SK-N-SH (cell line): Measurements from ENCODE around the gene TOGARAM2. TPM values are rescaled to one million over a fixed set of nuclear protein-coding genes. Genes with fewer than 3 reads are reported as not detected.
A peak's percentile ranks its signal among the peaks of the same experiment; 100 is the strongest.

ENCODE experiments used
- CTCF ChIA-PET: fragments of 300-600, 350-600 bp; formaldehyde crosslinking; extraction: SDS; loops from one replicate; lab custom pipeline; 2021; lab: Yijun Ruan, JAX
- POLR2A ChIA-PET: fragments of 350-600 bp; sonication (Branson Sonifier 250); formaldehyde crosslinking; extraction: SDS; loops from one replicate; lab custom pipeline; 2020; ENCODE audit warnings: antibody characterized with exemption, inconsistent platforms; lab: Yijun Ruan, JAX
- DNase-seq: peaks from one replicate; pipeline ENCODE4 v3.0.0; 2012
- H2AFZ ChIP-seq: fragments of 200-600 bp; sonication (generic); 2 replicates; pipeline ENCODE4 v1.8.1; 2016; ENCODE audit warnings: antibody characterized with exemption, mild to moderate bottlenecking, low read depth
- H3F3A ChIP-seq: fragments of 200-600 bp; sonication (generic); replicated peaks from 2 replicates; pipeline ENCODE3; 2016; ENCODE audit warnings: antibody characterized with exemption, mild to moderate bottlenecking; ENCODE audit not compliant: insufficient read depth
- H3K27ac ChIP-seq, 2 experiments: fragments of 200-500 bp in 1 of 2; fragments of 200-600 bp in 1 of 2; sonication (Bioruptor generic) in 1 of 2; sonication (generic), shearing (Covaris generic) in 1 of 2; 2 replicates each; pipeline versions ENCODE4 v1.5.1 to v1.6.1; 2014 to 2016; ENCODE audit warnings: low read depth in 2 of 2, inconsistent platforms in 1 of 2, low read length in 1 of 2, mild to moderate bottlenecking in 1 of 2, mixed read lengths in 1 of 2
- H3K27me3 ChIP-seq: fragments of 200-600 bp; sonication (generic), shearing (Covaris generic); 2 replicates; pipeline ENCODE4 v1.6.1; 2016; ENCODE audit warnings: mixed run types; ENCODE audit not compliant: insufficient read depth
- H3K36me3 ChIP-seq, 2 experiments: fragments of 200-500 bp in 1 of 2; fragments of 200-600 bp in 1 of 2; sonication (Bioruptor generic) in 1 of 2; sonication (generic) in 1 of 2; replicated peaks in 1 of 2; 2 replicates each; pipeline versions ENCODE3 to v1.5.1; 2014 to 2016; ENCODE audit warnings: low read length in 1 of 2, mild to moderate bottlenecking in 1 of 2; ENCODE audit not compliant: insufficient read depth in 2 of 2, control insufficient read depth in 1 of 2
- H3K4me1 ChIP-seq, 2 experiments: fragments of 200-500 bp in 1 of 2; fragments of 200-600 bp in 1 of 2; sonication (Bioruptor generic) in 1 of 2; sonication (generic), shearing (Covaris generic) in 1 of 2; 2 replicates each; pipeline versions ENCODE4 v1.5.1 to v1.6.1; 2014 to 2016; ENCODE audit warnings: low read depth in 1 of 2, low read length in 1 of 2, mixed run types in 1 of 2; ENCODE audit not compliant: insufficient read depth in 2 of 2, control insufficient read depth in 1 of 2
- H3K4me2 ChIP-seq: fragments of 200-600 bp; sonication (generic), shearing (Covaris generic); 2 replicates; pipeline ENCODE4 v1.6.1; 2017; ENCODE audit warnings: mixed run types
- H3K4me3 ChIP-seq, 2 experiments: fragments of 200-500 bp in 1 of 2; fragments of 200-600 bp in 1 of 2; sonication (Bioruptor generic) in 1 of 2; sonication (generic), shearing (Covaris generic) in 1 of 2; 2 replicates each; pipeline versions ENCODE4 v1.5.1 to v1.8.1; 2014 to 2016; ENCODE audit warnings: low read depth in 2 of 2, inconsistent platforms in 1 of 2, low read length in 1 of 2, mild to moderate bottlenecking in 1 of 2, mixed read lengths in 1 of 2, moderate library complexity in 1 of 2
- H3K79me2 ChIP-seq: fragments of 200-600 bp; sonication (generic); 2 replicates; pipeline ENCODE4 v1.8.1; 2017; ENCODE audit warnings: mild to moderate bottlenecking; ENCODE audit not compliant: insufficient read depth
- H3K9ac ChIP-seq: fragments of 200-600 bp; sonication (generic); 2 replicates; pipeline ENCODE4 v1.6.1; 2017; ENCODE audit warnings: mixed run types
- H3K9me2 ChIP-seq: fragments of 200-600 bp; sonication (generic); 2 replicates; pipeline ENCODE4 v1.6.1; 2017; ENCODE audit warnings: mixed run types
- H3K9me3 ChIP-seq: fragments of 200-600 bp; sonication (generic); 2 replicates; pipeline ENCODE4 v1.6.1; 2017; ENCODE audit warnings: mixed run types, mild to moderate bottlenecking, moderate library complexity
- H4K20me1 ChIP-seq: fragments of 200-600 bp; sonication (generic); 2 replicates; pipeline ENCODE4 v1.6.1; 2017; ENCODE audit warnings: mild to moderate bottlenecking, mixed run types; ENCODE audit not compliant: insufficient read depth
- CHD2 ChIP-seq: fragments of 150-350 bp; IDR thresholded peaks from 2 replicates; pipeline ENCODE4 v1.6.1; 2018; ENCODE audit warnings: low read length; ENCODE audit not compliant: partially characterized antibody
- EP300 ChIP-seq, 2 experiments: IDR thresholded peaks; 2 replicates each; pipeline versions ENCODE4 v1.4.0 to v1.6.1; 2012; ENCODE audit warnings: borderline replicate concordance in 1 of 2, low read depth in 1 of 2, low read length in 1 of 2
- FOSL2 ChIP-seq: IDR thresholded peaks from 2 replicates; pipeline ENCODE4 v1.4.0; 2012; ENCODE audit warnings: low read depth, mild to moderate bottlenecking, moderate library complexity, borderline replicate concordance
- GABPA ChIP-seq: IDR thresholded peaks from 2 replicates; pipeline ENCODE4 v1.4.0; 2012; ENCODE audit warnings: low read depth, mild to moderate bottlenecking
- SMC3 ChIP-seq: IDR thresholded peaks from 2 replicates; pipeline ENCODE4 v1.6.1; 2012; ENCODE audit warnings: low read depth, low read length, improper control_type of control experiment
- TCF12 ChIP-seq: IDR thresholded peaks from 2 replicates; pipeline ENCODE4 v1.4.0; 2012
- WGBS: methylation state at CpG from one replicate; pipeline ENCODE4 v1.1.6; 2017; ENCODE audit warnings: low lambda C conversion rate; 5-methylcytosine and 5-hydroxymethylcytosine counted together
- polyA plus RNA-seq, 3 experiments: library from polyadenylated mRNA; depleted of rRNA; stranded (reverse); fragments of >200 nt; gene quantifications; 2 replicates each; pipeline ENCODE4 v1.2.3, GENCODE V29; 2012
- TF ChIP-seq, protein P1 (sequence below): IDR thresholded peaks from 2 replicates; pipeline ENCODE4 v1.6.1; 2012; ENCODE audit warnings: mild to moderate bottlenecking, low read depth, low read length, moderate library complexity
- TF ChIP-seq, protein P2 (sequence below): fragments of 150-350 bp; IDR thresholded peaks from 2 replicates; pipeline ENCODE4 v1.6.1; 2016; ENCODE audit warnings: mild to moderate bottlenecking, low read depth, low read length
- TF ChIP-seq, protein P3 (sequence below): IDR thresholded peaks from 2 replicates; pipeline ENCODE4 v1.4.0; 2012; ENCODE audit warnings: low read depth
- TF ChIP-seq, protein P4 (sequence below): fragments of 200-600 bp; sonication (generic); IDR thresholded peaks from 2 replicates; pipeline ENCODE4 v1.6.1; 2017; ENCODE audit warnings: antibody characterized with exemption, mild to moderate bottlenecking, moderate library complexity

Gene TOGARAM2
- polyA plus RNA-seq, 1 of the 3 experiments (the other 2 are of a cell fraction), result 0.69 TPM

DNA sequence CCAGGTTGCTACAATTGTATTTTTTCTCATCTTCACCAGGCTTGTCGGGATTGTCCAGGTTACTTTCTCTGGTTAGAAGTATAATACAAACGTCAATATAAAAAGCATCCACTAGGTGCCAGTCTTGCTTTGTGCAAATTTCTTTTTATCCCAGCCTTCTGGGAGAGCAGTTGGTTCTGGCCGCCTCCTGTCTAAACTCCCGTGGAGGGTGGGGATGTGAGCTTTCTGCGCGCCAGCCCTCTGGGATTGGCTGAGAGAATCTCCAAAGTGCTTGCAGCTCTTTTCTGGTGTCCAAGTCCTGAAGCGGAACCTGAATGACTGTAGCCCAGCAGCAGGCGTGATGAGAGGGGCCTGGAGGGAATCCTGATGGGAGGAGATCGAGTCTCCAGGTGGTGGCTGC lies 22.4 kb upstream of the TOGARAM2 start (continued):
- TF ChIP-seq, protein P1, sequence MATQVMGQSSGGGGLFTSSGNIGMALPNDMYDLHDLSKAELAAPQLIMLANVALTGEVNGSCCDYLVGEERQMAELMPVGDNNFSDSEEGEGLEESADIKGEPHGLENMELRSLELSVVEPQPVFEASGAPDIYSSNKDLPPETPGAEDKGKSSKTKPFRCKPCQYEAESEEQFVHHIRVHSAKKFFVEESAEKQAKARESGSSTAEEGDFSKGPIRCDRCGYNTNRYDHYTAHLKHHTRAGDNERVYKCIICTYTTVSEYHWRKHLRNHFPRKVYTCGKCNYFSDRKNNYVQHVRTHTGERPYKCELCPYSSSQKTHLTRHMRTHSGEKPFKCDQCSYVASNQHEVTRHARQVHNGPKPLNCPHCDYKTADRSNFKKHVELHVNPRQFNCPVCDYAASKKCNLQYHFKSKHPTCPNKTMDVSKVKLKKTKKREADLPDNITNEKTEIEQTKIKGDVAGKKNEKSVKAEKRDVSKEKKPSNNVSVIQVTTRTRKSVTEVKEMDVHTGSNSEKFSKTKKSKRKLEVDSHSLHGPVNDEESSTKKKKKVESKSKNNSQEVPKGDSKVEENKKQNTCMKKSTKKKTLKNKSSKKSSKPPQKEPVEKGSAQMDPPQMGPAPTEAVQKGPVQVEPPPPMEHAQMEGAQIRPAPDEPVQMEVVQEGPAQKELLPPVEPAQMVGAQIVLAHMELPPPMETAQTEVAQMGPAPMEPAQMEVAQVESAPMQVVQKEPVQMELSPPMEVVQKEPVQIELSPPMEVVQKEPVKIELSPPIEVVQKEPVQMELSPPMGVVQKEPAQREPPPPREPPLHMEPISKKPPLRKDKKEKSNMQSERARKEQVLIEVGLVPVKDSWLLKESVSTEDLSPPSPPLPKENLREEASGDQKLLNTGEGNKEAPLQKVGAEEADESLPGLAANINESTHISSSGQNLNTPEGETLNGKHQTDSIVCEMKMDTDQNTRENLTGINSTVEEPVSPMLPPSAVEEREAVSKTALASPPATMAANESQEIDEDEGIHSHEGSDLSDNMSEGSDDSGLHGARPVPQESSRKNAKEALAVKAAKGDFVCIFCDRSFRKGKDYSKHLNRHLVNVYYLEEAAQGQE, result no peak
- TF ChIP-seq, protein P2, sequence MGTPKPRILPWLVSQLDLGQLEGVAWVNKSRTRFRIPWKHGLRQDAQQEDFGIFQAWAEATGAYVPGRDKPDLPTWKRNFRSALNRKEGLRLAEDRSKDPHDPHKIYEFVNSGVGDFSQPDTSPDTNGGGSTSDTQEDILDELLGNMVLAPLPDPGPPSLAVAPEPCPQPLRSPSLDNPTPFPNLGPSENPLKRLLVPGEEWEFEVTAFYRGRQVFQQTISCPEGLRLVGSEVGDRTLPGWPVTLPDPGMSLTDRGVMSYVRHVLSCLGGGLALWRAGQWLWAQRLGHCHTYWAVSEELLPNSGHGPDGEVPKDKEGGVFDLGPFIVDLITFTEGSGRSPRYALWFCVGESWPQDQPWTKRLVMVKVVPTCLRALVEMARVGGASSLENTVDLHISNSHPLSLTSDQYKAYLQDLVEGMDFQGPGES, result no peak
- no peak for TF ChIP-seq FOSL2
- TF ChIP-seq, protein P3, sequence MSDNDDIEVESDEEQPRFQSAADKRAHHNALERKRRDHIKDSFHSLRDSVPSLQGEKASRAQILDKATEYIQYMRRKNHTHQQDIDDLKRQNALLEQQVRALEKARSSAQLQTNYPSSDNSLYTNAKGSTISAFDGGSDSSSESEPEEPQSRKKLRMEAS, result no peak
- TF ChIP-seq, protein P4, sequence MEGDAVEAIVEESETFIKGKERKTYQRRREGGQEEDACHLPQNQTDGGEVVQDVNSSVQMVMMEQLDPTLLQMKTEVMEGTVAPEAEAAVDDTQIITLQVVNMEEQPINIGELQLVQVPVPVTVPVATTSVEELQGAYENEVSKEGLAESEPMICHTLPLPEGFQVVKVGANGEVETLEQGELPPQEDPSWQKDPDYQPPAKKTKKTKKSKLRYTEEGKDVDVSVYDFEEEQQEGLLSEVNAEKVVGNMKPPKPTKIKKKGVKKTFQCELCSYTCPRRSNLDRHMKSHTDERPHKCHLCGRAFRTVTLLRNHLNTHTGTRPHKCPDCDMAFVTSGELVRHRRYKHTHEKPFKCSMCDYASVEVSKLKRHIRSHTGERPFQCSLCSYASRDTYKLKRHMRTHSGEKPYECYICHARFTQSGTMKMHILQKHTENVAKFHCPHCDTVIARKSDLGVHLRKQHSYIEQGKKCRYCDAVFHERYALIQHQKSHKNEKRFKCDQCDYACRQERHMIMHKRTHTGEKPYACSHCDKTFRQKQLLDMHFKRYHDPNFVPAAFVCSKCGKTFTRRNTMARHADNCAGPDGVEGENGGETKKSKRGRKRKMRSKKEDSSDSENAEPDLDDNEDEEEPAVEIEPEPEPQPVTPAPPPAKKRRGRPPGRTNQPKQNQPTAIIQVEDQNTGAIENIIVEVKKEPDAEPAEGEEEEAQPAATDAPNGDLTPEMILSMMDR, result peak; percentile 79
- TF ChIP-seq, all 33 proteins: peak for 8

DNA sequence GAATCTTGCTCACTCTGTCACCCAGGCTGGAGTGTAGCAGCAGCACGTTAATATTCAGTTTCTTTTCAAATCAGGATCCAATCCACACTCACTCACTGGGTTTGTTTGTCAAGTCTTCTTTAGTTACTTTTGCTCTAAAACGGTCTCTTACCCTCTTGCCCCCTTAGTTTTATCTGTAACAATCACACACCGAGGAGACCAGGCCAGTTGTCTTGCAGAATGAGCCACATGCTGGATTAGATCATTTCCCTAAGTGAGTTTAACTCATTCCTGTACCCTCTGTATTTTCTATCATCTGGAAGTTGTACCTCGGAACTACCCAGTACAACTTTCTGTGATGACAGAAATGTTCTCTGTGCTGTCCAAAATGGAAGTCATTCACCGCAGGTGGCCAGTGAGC lies 20.7 kb upstream of the TOGARAM2 start:
- H3K4me2 ChIP-seq, result no peak overlapping the region
- no peaks in the 10 kb centered on the region for H4K20me1 ChIP-seq
- peaks cover 0 to 7% of the 10 kb centered on the region in 2 experiments; a peak in 1 of 4 replicates for H3K4me1 ChIP-seq
- H3K27ac ChIP-seq, result no peak overlapping the region
- H3K9me3 ChIP-seq, result no peaks in the 10 kb centered on the region
- H3K9ac ChIP-seq, result no peak overlapping the region
- ChIA-PET POLR2A (no interaction called here), CTCF (interaction anchor here (0.7 to 2.8 kb wide), 5 partner anchors 20 to 1112 kb away, joined by 3 to 13 read pairs (median 6); partner anchors contain the start of gene TOGARAM2)
- no peak overlapping the region for H2AFZ ChIP-seq
- no peaks in the 10 kb centered on the region for H3F3A ChIP-seq
- no peaks in the 10 kb centered on the region for H3K27me3 ChIP-seq
- WGBS, result 56% methylated on average over 5 of the region's 5 CpGs
- no peaks in the 10 kb centered on the region for H3K36me3 ChIP-seq
- no peaks in the 10 kb centered on the region for H3K9me2 ChIP-seq
- H3K79me2 ChIP-seq, result no peaks in the 10 kb centered on the region
- TF ChIP-seq, protein P1, result no peak
- TF ChIP-seq EP300 (IDR thresholded peaks at IDR 0.05; ENCODE audit: borderline replicate concordance in 1 of 2, low read depth in 1 of 2, low read length in 1 of 2), result no peak
- no peak for TF ChIP-seq GABPA
- no peak for TF ChIP-seq TCF12
- no peak for TF ChIP-seq CHD2
- TF ChIP-seq SMC3, result no peak
- TF ChIP-seq FOSL2, result no peak
- no peak overlapping the region for H3K4me3 ChIP-seq
- no peak for DNase-seq
